Amygdala (tissue), 56 donors: Measurements from ENCODE around the gene LAPTM5.
A peak's percentile ranks its signal among the peaks of the same experiment; 100 is the strongest.

ENCODE experiments used
- DNase-seq, 56 donors: peaks; one replicate each; lab custom pipeline; 2025; lab: John Stamatoyannopoulos, UW

LAPTM5 gene

GRCh38 chr1:30746212-30747032 is 11.2 kb downstream of the LAPTM5 start:
- DNase-seq, result no peak

GRCh38 chr1:30745834-30746208 is 11.8 kb downstream of the LAPTM5 start:
- DNase-seq, result no peak

GRCh38 chr1:30745156-30745833 is 12.3 kb downstream of the LAPTM5 start:
- DNase-seq, result no peak

GRCh38 chr1:30744060-30744756 is 13.4 kb downstream of the LAPTM5 start:
- no peak for DNase-seq

GRCh38 chr1:30743584-30744059 is 14.0 kb downstream of the LAPTM5 start:
- peak in 3 of 56 donors; percentile 24 to 50 (median 34) for DNase-seq

GRCh38 chr1:30742963-30743559 is 14.5 kb downstream of the LAPTM5 start:
- DNase-seq, result no peak

- DNase-seq, result no peak
These were observed 15.1 kb downstream of the LAPTM5 start for GRCh38 chr1:30742300-30742962.

- no peak for DNase-seq
These were observed 16.2 kb downstream of the LAPTM5 start for GRCh38 chr1:30741239-30741894.

- DNase-seq, result no peak
These were observed 17.0 kb downstream of the LAPTM5 start for GRCh38 chr1:30740251-30741238.

GRCh38 chr1:30739601-30740000 is 18.0 kb downstream of the LAPTM5 start:
- DNase-seq, result no peak

- no peak for DNase-seq
These were observed 18.6 kb downstream of the LAPTM5 start for GRCh38 chr1:30738715-30739559.

GRCh38 chr1:30738040-30738714 is 19.4 kb downstream of the LAPTM5 start:
- DNase-seq, result no peak

- no peak for DNase-seq
These were observed 20.1 kb downstream of the LAPTM5 start for GRCh38 chr1:30737357-30738039.

- no peak for DNase-seq
These were observed 21.7 kb downstream of the LAPTM5 start for GRCh38 chr1:30735668-30736498.

- no peak for DNase-seq
These were observed 22.4 kb downstream of the LAPTM5 start for GRCh38 chr1:30735124-30735523.
